A673 (cell line): ENCODE data around the gene GPATCH3. TPM values are rescaled to one million over a fixed set of nuclear protein-coding genes. Genes with fewer than 3 reads are reported as not detected.

Experiments
- BruUV-seq: library from RNA; stranded (reverse); fragments of 400-500 nt; replicated peaks from 2 replicates; lab custom pipeline; 2021; lab: Mats Ljungman, UMichigan
- CTCF ChIA-PET: fragments of 300-600 bp; sonication (Branson Sonifier 250); formaldehyde crosslinking; loops from one replicate; lab custom pipeline; 2022; ENCODE audit warnings: antibody characterized with exemption; lab: Charles Lee
- POLR2A ChIA-PET: fragments of 300-600 bp; sonication (Branson Sonifier 250); formaldehyde crosslinking; loops from one replicate; lab custom pipeline; 2022; ENCODE audit warnings: antibody characterized with exemption; ENCODE audit not compliant: low non-redundant PET; lab: Charles Lee
- DNase-seq: peaks from one replicate; pipeline ENCODE4 v3.0.0-alpha.2; 2015; ENCODE audit warnings: low spot score
- H3K27ac ChIP-seq: fragments of 200-600 bp; sonication (generic); 2 replicates; pipeline ENCODE4 v1.5.1; 2016; ENCODE audit warnings: mixed run types, low read depth, mild to moderate bottlenecking, mixed read lengths, antibody characterized with exemption, low read length; ENCODE audit not compliant: poor library complexity, severe bottlenecking
- H3K27me3 ChIP-seq: fragments of 200-600 bp; sonication (generic); replicated peaks from 2 replicates; pipeline ENCODE4 v1.6.1; 2017; ENCODE audit warnings: mixed run types, low read depth, mild to moderate bottlenecking, mixed read lengths, antibody characterized with exemption, low read length; ENCODE audit not compliant: insufficient read depth, poor library complexity
- H3K36me3 ChIP-seq: fragments of 200-600 bp; sonication (generic); 2 replicates; pipeline ENCODE4 v1.6.1; 2016; ENCODE audit warnings: mixed run types, mild to moderate bottlenecking, mixed read lengths, antibody characterized with exemption, low read length; ENCODE audit not compliant: insufficient read depth, poor library complexity, severe bottlenecking
- H3K4me1 ChIP-seq: fragments of 200-600 bp; sonication (generic); 2 replicates; pipeline ENCODE4 v1.6.1; 2017; ENCODE audit warnings: mixed run types, mild to moderate bottlenecking, mixed read lengths, antibody characterized with exemption, low read length; ENCODE audit not compliant: insufficient read depth, poor library complexity, severe bottlenecking
- H3K4me3 ChIP-seq: fragments of 200-600 bp; sonication (generic); 2 replicates; pipeline ENCODE4 v1.5.1; 2016; ENCODE audit warnings: low read depth, mixed run types, mild to moderate bottlenecking, mixed read lengths, low read length; ENCODE audit not compliant: poor library complexity, severe bottlenecking
- H3K9me3 ChIP-seq: fragments of 200-600 bp; sonication (generic); 2 replicates; pipeline ENCODE4 v1.6.1; 2016; ENCODE audit warnings: mixed run types, low read depth, mild to moderate bottlenecking, mixed read lengths, antibody characterized with exemption, low read length; ENCODE audit not compliant: poor library complexity, severe bottlenecking
- CTCF ChIP-seq: fragments of 300-800, 200-600 bp; sonication (generic); conservative IDR thresholded peaks from 2 replicates; pipeline ENCODE4 v1.5.1; 2017; ENCODE audit warnings: low read depth, mild to moderate bottlenecking, antibody characterized with exemption, low read length, moderate library complexity, mixed read lengths
- EZH2 ChIP-seq: fragments of 200-600 bp; sonication (generic); IDR thresholded peaks from 2 replicates; pipeline ENCODE4 v1.6.1; 2017; ENCODE audit warnings: borderline replicate concordance, low read depth, mild to moderate bottlenecking, mixed read lengths, antibody characterized with exemption, low read length; ENCODE audit not compliant: poor library complexity, severe bottlenecking
- intact Hi-C: fragments of 100-400 bp; cut with micrococcal nuclease; formaldehyde crosslinking; loops from one replicate; pipeline ENCODE4 v1.10.0; 2022; ENCODE audit not compliant: unreplicated experiment
- total RNA-seq: library from RNA; stranded (reverse); gene quantifications from 2 replicates; pipeline ENCODE4 v1.2.3, GENCODE V29; 2021

Gene GPATCH3
- total RNA-seq, 1 experiment from 2014 or later = 19.5 TPM

GRCh38 chr1:26844424-26845196 lies 55.7 kb downstream of the GPATCH3 start:
- POLR2A ChIA-PET = no interaction called here
- no peak overlapping the region for H3K4me3 ChIP-seq
- CTCF ChIA-PET = no interaction called here

More at GRCh38 chr1:26844424-26845196, 55.7 kb downstream of the GPATCH3 start:
- intact Hi-C loops = no loop called here
- Histone ChIP-seq H3K36me3 (peaks cover 32% of the 10 kb centered on the region), H3K9me3 (no peaks in the 10 kb centered on the region), H3K4me1 (no peaks in the 10 kb centered on the region), H3K27me3 (no peaks in the 10 kb centered on the region), H3K27ac (no peak overlapping the region)
- no TSS peak for BruUV-seq
- no peak for DNase-seq
- no peak for TF ChIP-seq CTCF
- TF ChIP-seq EZH2 = no peak

Other genes starting within 250 kb of the GPATCH3 start
- 120 and 123 TPM in 2 replicates for gene ARID1A, start 204.5 kb downstream of the GPATCH3 start, total RNA-seq
- 4.9 and 9.1 TPM in 2 replicates for gene PIGV, start 112.5 kb downstream of the GPATCH3 start, total RNA-seq
- gene ZDHHC18, start 73.8 kb downstream of the GPATCH3 start, total RNA-seq = 27.9 and 31.5 TPM in 2 replicates
- gene SFN, start 37.3 kb downstream of the GPATCH3 start, total RNA-seq = 0.24 TPM in 1 of 2 replicates, not detected in the other
- gene GPN2, start 10.2 kb downstream of the GPATCH3 start, total RNA-seq = 40.8 and 41.4 TPM in 2 replicates
- not detected in 2 replicates for gene NR0B2, start 13.5 kb upstream of the GPATCH3 start, total RNA-seq
- gene NUDC, start 21.3 kb upstream of the GPATCH3 start, total RNA-seq = 172 and 187 TPM in 2 replicates
- gene KDF1, start 60.0 kb upstream of the GPATCH3 start, total RNA-seq = not detected in 2 replicates
- 1.0 and 1.4 TPM in 2 replicates for gene TRNP1, start 93.2 kb upstream of the GPATCH3 start, total RNA-seq
- 1.2 and 1.6 TPM in 2 replicates for gene TENT5B, start 112.4 kb upstream of the GPATCH3 start, total RNA-seq